Vagina (tissue), 2 donors: ENCODE results near the gene ZNF598. TPM values are rescaled to one million over a fixed set of nuclear protein-coding genes. Genes with fewer than 3 reads are reported as not detected.

Experiments used
- DNase-seq, 2 donors: peaks; one replicate each; pipeline ENCODE4 v3.0.0-alpha.2; 2017; ENCODE audit errors: extremely low spot score in 2 of 2
- H3K27ac ChIP-seq: fragments of 200-600 bp; sonication (generic); one replicate; pipeline ENCODE4 v1.5.1; 2019
- H3K27me3 ChIP-seq: fragments of 200-600 bp; sonication (generic); one replicate; pipeline ENCODE4 v1.5.1; 2019
- H3K36me3 ChIP-seq, 2 donors: fragments of 200-600 bp; sonication (generic); one replicate each; pipeline ENCODE4 v1.5.1; 2017 to 2019
- H3K4me1 ChIP-seq: fragments of 200-600 bp; sonication (generic); one replicate; pipeline ENCODE4 v1.5.1; 2019
- H3K4me3 ChIP-seq, 2 donors: fragments of 200-600 bp; sonication (generic); 1 replicate in 1 of 2; 2 replicates in 1 of 2; pipeline ENCODE4 v1.5.1; 2016 to 2019
- H3K9me3 ChIP-seq: fragments of 200-600 bp; sonication (generic); one replicate; pipeline ENCODE4 v1.5.1; 2019
- CTCF ChIP-seq, 3 experiments: fragments of 450-650 bp in 2 of 3; fragments of 200-600 bp in 1 of 3; sonication (generic) in 1 of 3; IDR thresholded peaks; one replicate each; pipeline ENCODE4 v1.5.1; 2017 to 2019; ENCODE audit warnings: antibody characterized with exemption in 3 of 3, mild to moderate bottlenecking in 2 of 3, moderate library complexity in 2 of 3
- POLR2A ChIP-seq, 2 donors: fragments of 450-650 bp; IDR thresholded peaks; one replicate each; pipeline ENCODE4 v1.6.1; 2017; ENCODE audit warnings: antibody characterized with exemption in 2 of 2, mild to moderate bottlenecking in 2 of 2, moderate library complexity in 2 of 2
- POLR2AphosphoS5 ChIP-seq, 2 donors: sonication (generic); formaldehyde crosslinking; IDR thresholded peaks; one replicate each; pipeline ENCODE4 v1.9.0; 2017; ENCODE audit warnings: antibody characterized with exemption in 2 of 2, mild to moderate bottlenecking in 2 of 2, low read depth in 1 of 2; ENCODE audit not compliant: insufficient read depth in 1 of 2
- intact Hi-C: fragments of 100-400 bp; cut with DNase I; formaldehyde crosslinking; loops from one replicate; pipeline ENCODE4 v1.15.1; 2023
- total RNA-seq: library from RNA; depleted of rRNA; stranded (reverse); fragments of >200 nt; gene quantifications from one replicate; pipeline ENCODE4 v1.2.3, GENCODE V29; 2016

The ZNF598 gene
- total RNA-seq, 1 donor from 2014 or later = 51.8 TPM

DNA sequence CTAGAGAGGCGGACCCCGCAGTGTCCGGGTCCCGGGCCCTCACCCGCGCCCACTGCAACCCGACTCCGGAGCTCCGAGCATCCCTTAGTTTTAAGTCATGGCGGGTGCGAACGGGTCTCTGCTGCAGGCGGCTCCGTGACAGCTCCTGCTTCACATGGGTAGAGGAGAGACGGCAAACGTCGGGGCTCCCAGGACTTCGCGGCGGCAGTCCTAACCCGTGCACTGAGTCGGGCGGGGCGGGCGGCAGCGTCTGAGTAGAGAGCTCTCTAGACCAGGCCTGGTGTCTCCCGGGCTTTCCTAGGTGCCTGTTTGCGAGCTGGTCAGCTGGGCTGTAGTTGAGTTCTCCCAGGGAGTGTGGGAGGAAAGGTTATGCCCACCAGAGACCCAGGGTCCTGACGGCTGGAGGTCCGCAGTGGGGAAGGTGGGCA is 38.5 kb upstream of the ZNF598 start:
- Histone ChIP-seq H3K4me3 (peak overlapping the region; percentile 88 to 91), H3K27me3 (no peaks in the 10 kb centered on the region), H3K36me3 (peaks cover 0 to 23% of the 10 kb centered on the region in 2 donors), H3K9me3 (no peaks in the 10 kb centered on the region), H3K4me1 (peaks cover 44% of the 10 kb centered on the region), H3K27ac (peak overlapping the region; percentile 80)
- TF ChIP-seq POLR2A (IDR thresholded peaks at IDR 0.05) (no peak), POLR2AphosphoS5 (IDR thresholded peaks at IDR 0.05; ENCODE audit: insufficient read depth in 1 of 2, low read depth in 1 of 2) (no peak), CTCF (IDR thresholded peaks at IDR 0.05) (no peak)
- DNase-seq = no peak
- intact Hi-C loops = loop anchor here (10.0 kb wide), 1 partner anchor 893 kb away; the partner anchor contains the start of gene CACNA1H

DNA sequence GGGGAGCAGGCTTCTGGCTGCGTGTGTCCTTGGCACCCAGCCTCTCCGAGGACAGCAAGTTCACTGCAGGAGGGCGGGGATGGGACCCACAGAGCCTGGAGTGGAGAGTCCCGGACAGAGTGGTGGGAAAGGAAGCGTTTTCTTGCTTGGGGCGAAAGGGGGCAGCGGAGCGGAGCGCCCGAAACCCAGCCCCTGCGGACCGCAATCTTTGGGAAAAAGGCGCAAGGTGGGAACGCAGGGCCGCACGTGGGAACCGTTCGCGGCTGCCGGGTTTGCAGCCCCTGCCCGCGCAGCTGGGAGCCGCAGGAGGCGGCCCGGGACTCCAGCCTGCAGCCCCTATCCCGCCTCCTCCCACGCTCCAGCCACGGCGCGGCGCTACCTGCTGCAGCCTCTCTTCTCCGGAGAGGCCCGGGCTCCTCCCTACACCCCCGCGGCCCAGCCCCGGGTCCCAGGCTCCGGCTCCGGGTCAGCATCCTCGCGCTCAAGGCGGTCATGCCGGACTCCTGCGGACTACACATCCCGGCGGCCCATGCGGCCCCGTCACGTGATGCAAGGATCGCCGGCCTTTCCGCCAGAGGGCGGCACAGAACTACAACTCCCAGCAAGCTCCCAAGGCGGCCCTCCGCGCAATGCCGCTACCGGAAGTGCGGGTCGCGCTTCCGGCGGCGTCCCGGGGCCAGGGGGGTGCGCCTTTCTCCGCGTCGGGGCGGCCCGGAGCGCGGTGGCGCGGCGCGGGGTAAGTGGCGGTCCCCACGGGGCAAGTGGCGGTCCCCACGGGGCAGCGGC is 37.9 kb upstream of the ZNF598 start, which contains the start of the genes NTHL1 and TSC2:
NTHL1 (minus strand) TSS at position 505 of the 786 bp plus-strand sequence; CDS start at position 494, 11 bp downstream.
TSC2 (plus strand) TSS at position 656 of the 786 bp plus-strand sequence. CDS start 631 bp downstream, outside the sequence.
- peaks cover 0 to 20% of the 10 kb centered on the region in 2 donors for H3K36me3 ChIP-seq
- peak within 1 kb of the TSS; percentile 88 to 91 for H3K4me3 ChIP-seq
- H3K4me1 ChIP-seq = peaks cover 50% of the 10 kb centered on the region
- no peaks in the 10 kb centered on the region for H3K9me3 ChIP-seq
- DNase-seq = peak in 1 of 2 donors; percentile 97
- no peaks in the 10 kb centered on the region for H3K27me3 ChIP-seq
- intact Hi-C loops = loop anchor here (10.0 kb wide), 1 partner anchor 893 kb away; the partner anchor contains the start of gene CACNA1H
- TF ChIP-seq POLR2A (IDR thresholded peaks at IDR 0.05) (peak in 1 of 2 donors; percentile 11), CTCF (IDR thresholded peaks at IDR 0.05) (peak in 2 of 3 experiments; percentile 32 to 58), POLR2AphosphoS5 (IDR thresholded peaks at IDR 0.05; ENCODE audit: insufficient read depth in 1 of 2, low read depth in 1 of 2) (peak; percentile 76 to 92)
- peak within 1 kb of the TSS; percentile 80 for H3K27ac ChIP-seq

DNA sequence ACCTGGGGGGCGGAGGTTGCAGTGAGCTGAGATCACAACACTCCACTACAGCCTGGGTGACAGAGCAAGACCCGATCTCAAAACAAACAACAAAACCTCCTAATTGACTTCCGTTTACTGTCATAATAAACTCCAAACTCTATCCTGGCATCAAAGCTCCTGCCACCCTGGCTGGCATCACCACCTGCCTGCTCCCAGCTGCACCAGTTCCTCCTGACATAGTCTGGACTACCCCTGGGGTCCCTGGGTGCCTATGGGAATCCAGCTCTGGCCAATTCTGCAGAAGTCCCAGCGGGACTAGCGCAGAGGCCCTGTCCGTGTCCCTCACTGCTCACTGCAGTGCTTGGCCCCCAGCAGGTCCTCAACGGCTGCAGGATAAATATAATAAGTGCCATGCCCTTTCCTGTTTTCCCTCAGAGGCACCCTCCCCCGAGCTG is 37.3 kb upstream of the ZNF598 start:
- DNase-seq = no peak
- H3K36me3 ChIP-seq = peaks cover 0 to 20% of the 10 kb centered on the region in 2 donors
- intact Hi-C loops = loop anchor here (10.0 kb wide), 1 partner anchor 892 kb away; the partner anchor contains the start of gene CACNA1H
- peaks cover 56% of the 10 kb centered on the region for H3K4me1 ChIP-seq
- peak overlapping the region; percentile 80 for H3K27ac ChIP-seq
- H3K27me3 ChIP-seq = no peaks in the 10 kb centered on the region
- H3K9me3 ChIP-seq = no peaks in the 10 kb centered on the region
- H3K4me3 ChIP-seq = peak overlapping the region; percentile 88 to 91
- TF ChIP-seq CTCF (IDR thresholded peaks at IDR 0.05) = no peak
- TF ChIP-seq POLR2AphosphoS5 (IDR thresholded peaks at IDR 0.05; ENCODE audit: insufficient read depth in 1 of 2, low read depth in 1 of 2) = no peak
- TF ChIP-seq POLR2A (IDR thresholded peaks at IDR 0.05) = no peak

DNA sequence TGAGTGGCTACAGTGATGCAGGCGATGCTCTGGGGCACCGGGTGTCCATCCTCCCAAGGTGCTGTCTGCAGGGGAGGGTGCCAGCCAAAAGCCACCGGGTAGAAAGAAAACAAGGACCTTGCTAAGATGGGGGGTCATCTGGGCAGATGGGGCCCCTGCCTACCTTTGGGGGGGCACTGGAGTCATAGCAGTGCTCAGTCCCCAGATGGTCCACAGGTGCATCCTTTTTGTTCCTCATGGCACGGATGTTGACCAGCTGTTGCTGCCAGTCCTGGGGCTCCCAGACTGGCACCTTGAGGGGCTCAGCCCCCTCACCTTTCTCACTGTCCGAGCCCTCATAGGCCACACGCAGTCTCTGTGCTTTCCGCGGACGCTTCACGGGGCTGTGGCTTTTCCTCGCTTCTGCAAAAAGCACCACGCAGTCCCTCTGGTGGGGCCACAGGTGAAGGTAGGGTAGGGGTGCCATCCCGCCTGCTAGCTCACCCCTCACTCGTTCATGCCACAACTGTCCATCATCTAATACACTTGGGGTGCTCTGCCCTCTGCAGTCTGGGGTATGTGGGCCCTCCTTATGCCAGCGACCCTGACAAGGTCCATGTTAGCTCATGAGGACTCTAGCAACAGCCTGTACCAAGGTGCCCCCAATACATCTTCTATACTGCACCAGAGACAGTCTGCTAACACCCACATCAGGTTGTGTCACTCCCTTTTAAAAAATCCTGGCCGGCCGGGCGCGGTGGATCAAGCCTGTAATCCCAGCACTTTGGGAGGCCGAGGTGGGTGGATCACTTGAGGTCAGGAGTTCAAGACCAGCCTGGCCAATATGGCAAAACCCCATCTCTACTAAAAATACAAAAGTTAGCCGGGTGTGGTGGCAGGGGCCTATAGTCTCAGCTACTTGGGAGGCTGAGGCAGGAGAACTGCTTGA is 36.6 kb upstream of the ZNF598 start:
- H3K4me3 ChIP-seq = peak overlapping the region; percentile 88 to 91
- peaks cover 60% of the 10 kb centered on the region for H3K4me1 ChIP-seq

More for the DNA sequence above, 36.6 kb upstream of the ZNF598 start:
- intact Hi-C loops = loop anchor here (10.0 kb wide), 1 partner anchor 891 kb away; the partner anchor contains the start of gene CACNA1H
- TF ChIP-seq POLR2AphosphoS5 (IDR thresholded peaks at IDR 0.05; ENCODE audit: insufficient read depth in 1 of 2, low read depth in 1 of 2) (no peak), CTCF (IDR thresholded peaks at IDR 0.05) (no peak), POLR2A (IDR thresholded peaks at IDR 0.05) (no peak)
- Histone ChIP-seq H3K36me3 (peaks cover 0 to 17% of the 10 kb centered on the region in 2 donors), H3K27ac (peak overlapping the region; percentile 80), H3K9me3 (no peaks in the 10 kb centered on the region), H3K27me3 (no peaks in the 10 kb centered on the region)
- no peak for DNase-seq
